ENCODE measurements around the gene ADD2.

The ADD2 gene

DNA sequence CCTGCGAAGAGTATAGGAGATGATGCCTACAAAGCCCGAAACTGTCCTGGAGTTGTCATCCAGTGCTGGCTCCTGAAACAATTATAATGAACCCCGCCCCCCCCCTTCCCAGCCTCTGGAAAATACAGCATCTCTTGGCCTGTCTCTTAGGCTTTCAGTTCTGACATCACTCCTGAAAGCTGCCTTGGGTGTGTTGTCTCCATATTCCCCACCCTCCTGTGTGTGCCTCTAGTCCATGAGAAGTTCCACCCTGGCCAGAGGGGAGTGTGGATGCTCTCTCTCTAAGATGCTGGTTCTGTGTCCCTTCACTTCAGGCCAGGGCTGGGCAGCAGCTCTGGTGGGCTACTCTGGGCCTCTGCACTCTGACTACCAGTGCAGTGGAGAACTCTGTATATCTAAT is 155.4 kb downstream of the ADD2 start:
- in situ Hi-C loops (cut with MboI; ENCODE audit: low sequenced_read_pairs) = no loop called here

DNA sequence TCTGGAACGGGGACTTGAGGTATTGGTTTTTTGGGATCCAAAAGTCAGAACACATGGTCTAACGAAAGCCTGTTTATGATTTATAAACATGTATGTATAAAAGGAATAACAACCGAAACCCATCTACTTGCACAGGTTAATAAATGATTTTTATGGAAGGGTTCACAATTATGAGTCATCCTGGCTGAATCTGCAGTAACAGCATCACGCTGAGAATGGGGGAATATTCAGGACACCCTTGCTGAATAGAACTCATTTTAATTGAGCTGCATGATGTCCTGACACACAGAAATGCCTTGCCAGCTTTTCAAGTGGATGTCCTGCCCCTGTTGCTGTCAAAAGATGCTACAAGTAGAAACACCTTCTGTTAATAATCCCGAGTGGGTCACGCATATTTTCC is 159.6 kb downstream of the ADD2 start:
- in situ Hi-C loops (cut with MboI; ENCODE audit: low sequenced_read_pairs) = no loop called here

DNA sequence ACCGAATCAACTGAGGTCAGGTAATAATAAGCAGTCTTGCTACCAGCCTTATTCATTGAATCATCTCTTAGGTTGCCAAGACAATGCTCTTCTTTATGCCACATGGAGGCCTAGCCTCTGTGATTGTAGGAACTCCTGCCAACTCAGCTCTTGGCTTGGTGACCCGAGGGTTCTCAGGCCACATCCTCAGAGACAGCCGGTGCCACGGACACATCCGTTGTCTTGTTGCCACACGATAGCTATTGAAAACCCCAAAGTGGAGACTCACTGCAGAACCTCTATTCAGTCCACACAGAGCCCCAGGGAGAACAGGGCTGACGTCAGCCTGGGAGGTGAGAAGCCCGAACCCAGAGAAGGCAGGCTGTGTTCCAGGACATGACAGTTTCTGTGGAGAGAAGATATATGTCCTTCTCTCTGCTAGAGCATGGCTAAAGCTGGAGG is 160.9 kb downstream of the ADD2 start:
- in situ Hi-C loops (cut with MboI; ENCODE audit: low sequenced_read_pairs) = no loop called here

All from HL-60/S4 treated with retinoic acid at 250 ng/mL for 4 days and 3 days (cell line).